Retina (tissue), 1 donor: ENCODE results near the gene CASTOR1.

ENCODE experiments used
- DNase-seq: peaks from one replicate; pipeline ENCODE4 v3.0.0-alpha.2; 2016

The CASTOR1 gene

DNA sequence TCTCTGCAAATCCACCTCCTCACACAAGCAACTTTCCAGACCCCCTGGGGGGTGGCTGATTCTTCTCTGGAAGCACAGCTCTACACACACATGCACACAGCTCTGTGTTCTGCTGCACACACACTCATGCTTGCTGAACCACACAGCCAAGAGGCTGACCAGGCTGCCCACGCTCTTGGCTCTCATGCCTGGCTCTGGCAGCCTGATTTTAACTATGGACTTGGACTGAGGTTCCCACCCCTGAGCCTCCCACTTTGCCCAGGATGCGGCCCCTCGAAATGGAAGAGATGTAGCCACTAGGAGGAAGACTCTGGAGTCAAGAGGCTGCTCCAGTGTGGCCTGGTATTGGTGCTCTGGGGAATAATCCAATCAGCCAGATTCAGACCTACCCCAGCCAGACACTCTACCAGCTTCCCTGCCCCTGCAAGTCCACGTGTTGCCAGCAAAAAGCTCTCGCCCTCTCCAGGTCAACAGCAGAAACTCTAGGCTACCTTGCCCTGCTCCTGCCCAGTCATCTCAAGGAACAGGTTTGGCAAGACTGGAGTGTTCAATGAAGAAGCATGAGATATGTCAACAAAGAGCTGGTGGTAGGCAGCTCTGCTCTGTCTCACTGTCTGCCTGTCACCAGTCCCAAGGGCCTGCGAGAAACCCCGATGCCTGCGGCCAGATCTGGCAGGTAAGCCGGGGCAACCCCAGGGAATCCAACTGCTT, 8.8 kb upstream of the CASTOR1 start:
- DNase-seq, result no peak

DNA sequence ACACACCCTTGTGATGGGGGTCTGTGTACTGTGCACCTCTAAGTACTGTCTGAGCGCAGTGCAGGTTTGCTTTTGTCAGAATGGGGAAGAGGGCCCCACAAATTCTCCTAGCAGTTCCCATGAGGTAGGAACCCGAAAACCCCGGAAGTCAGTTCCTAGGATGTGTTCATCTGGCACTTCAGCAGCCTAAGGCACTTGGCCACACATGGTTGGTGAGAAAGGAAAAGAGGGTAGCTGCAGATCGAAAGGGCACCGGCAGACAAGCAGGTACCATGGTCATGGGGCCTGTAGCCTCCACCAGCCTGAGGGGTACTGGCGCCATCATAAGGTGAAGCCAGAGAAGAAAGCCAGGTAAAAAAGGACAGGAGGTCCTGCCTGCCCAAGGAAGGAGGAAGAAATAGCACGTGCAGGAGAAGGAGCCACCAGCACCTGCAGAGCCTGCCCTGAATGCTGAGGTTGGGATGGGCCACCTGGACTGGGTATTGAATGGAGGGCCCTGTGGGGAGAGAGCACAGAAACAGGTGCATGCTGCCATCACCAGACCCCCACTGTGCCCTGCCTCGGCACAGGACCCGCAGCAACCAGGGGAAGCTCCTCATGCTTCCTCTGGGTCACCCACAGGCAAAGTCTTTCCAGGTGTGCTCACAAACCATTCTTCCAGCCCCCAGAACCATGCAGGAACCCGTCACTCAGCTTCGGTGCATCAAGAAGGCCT, 8.1 kb upstream of the CASTOR1 start:
- DNase-seq, result no peak

DNA sequence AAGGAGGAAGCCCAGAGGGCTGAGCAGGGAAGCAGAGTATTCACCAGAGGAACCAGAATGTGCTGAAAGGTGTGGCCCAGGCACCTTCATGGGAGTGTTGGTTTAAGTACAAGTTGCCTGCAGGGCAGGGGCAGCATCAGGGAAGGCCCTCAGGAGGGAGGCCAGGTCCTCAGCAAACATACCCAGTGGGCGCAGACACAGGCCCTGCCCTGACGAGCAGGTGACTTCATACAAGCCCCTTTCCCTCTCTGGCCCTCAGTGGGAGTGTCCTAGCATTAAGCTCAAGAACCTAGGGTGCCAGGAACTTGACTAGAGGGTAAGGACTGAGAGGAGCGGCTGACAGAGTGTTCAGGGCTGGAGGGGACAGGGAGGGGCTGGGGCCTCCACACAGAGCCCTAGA, 7.5 kb upstream of the CASTOR1 start:
- DNase-seq, result no peak

- no peak for DNase-seq
These were observed 7.0 kb upstream of the CASTOR1 start for GRCh38 chr22:30296324-30296723.

DNA sequence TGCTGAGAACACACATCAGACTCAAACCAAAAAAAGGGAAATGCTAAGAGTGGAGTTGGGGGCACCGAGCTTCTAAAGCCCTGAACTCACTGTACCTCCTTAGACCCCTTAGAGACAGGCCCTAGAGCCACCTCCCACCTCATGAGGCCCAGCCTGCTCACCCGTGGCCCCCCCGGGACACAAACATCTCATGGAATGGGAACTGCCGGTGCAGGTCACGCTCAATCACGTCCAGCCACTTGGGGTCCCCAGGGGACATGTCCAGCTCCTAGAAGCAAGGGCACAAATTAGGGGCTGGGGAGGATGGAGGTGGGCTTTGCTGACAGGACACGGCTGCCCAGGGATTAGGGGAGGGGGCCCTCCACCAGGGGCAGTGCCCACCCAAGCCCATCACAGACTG, 6.3 kb upstream of the CASTOR1 start:
- DNase-seq, result no peak

GRCh38 chr22:30294830-30295229, 5.5 kb upstream of the CASTOR1 start:
- no peak for DNase-seq

DNA sequence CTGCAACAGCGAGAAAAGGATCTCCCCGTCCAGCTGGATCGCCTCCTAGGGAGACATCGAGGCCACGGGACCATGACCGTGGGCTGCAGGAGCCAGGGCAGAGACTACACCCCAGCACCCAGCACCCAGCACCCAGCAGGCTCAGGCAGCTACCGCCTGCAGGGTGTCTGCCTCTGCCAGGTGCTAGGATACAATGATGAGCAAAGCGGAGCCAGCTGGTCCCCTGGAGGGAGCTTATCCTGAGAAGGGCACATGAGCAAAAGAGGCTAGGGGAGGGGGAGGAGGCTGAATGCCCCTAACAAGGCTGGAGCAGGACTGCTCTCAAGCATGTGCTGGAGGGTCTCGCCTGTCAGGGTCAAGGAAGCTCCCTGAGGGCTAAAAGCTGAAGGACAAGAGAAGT, 4.8 kb upstream of the CASTOR1 start:
- no peak for DNase-seq

DNA sequence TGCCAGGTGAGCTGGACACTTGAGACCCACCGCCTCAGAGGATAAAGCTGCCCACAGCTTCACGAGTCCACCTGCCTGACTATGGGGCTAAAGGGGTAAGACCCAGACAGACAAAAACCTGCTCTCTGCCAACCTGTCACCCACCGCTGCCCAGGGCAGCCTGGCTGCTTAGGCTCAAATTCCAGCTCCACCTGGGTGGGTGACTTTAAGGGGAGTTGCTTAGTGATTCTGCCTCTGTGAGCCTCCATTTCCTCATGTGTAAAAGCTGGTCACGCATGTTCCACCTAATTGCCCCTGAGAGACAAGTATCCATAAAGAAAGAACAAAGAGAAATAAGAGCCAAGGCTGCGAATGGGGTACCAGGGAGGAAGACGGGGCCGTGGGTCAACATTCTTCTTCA, 3.7 kb upstream of the CASTOR1 start:
- DNase-seq, result no peak

DNA sequence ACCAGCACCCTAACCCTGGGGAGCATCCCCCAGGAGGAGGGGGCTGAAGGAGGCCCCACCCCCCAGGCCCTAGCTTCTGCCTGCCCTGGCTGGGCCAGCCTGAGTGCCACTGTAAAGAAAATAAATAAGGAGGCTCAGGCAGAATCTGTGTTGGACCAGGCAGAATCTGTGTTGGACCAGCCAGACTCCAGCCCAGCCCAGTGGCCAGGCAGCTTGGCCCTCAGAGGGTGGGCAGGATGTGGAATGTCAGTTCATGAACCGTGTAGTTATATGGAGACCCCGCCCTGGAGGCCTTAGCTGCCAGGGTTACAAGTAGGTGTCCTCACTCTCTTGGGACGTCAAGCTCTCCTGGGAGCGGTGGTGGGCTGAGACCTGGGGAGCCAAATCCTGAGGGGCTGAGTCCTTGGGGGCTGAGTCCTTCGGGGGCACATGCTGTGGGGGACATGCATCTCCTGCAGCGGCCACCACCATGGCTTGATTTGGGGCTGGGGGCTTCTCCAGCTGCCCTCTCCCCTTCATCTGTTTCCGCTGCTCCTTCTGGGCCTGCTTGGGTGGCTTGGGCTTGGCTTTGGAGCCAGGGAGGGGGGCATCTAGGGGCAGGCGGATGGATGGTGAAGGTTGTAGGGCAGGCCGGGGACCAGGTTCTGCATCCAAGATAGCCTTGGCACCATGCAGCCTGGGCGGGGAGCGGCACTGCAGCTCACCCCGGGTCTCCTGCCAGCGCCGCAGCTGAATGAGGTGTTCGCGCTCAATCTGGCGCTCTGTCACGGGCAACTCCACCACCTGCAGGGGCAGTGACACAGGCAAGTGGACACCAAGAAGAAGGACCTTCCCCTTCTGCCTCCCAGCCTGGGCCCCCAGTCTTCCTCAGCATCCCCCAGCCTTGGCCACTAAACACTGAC, 3.0 kb upstream of the CASTOR1 start:
- DNase-seq, result no peak

- DNase-seq, result peak; percentile 24
These were observed 2.0 kb upstream of the CASTOR1 start for GRCh38 chr22:30291058-30291892.

- DNase-seq, result peak; percentile 44
These were observed 1.2 kb upstream of the CASTOR1 start for GRCh38 chr22:30290342-30291057.

GRCh38 chr22:30289980-30290313, 642 bp upstream of the CASTOR1 start:
- no peak for DNase-seq

DNA sequence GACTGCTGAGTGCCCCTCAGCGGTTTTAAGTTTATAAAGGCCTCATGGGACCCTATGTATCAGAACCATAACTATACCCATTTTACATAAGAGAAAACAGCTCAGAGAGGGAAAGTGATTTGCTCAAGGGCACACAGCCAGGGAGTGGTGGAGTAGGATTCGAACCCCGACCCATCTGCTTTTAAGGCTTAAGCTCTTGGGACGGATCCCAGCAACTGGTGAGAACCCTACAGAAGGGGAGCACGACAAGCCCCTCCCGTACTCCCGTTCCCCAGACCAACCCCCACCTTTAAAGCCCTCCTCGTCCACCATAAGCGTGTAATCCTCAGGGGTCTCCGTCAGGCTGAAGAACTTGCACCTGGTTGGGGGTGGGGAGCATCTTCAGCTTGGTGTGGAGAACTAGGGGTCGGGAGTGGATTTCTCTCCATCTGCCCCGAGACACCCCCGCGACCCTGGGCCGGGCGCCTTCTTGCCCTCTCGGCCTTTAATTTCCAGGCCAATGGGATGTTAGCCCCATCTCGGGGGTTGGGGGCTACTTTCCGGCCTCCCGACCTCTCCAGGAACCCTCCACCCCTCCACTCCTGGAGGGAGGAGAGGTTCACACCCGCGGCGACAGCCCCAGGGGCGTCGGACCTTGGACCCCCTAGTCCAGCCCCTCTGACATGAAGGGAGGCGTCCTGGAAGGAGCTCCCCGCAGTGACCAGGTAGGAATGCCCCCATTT, 725 bp downstream of the CASTOR1 start:
- DNase-seq, result no peak

DNA sequence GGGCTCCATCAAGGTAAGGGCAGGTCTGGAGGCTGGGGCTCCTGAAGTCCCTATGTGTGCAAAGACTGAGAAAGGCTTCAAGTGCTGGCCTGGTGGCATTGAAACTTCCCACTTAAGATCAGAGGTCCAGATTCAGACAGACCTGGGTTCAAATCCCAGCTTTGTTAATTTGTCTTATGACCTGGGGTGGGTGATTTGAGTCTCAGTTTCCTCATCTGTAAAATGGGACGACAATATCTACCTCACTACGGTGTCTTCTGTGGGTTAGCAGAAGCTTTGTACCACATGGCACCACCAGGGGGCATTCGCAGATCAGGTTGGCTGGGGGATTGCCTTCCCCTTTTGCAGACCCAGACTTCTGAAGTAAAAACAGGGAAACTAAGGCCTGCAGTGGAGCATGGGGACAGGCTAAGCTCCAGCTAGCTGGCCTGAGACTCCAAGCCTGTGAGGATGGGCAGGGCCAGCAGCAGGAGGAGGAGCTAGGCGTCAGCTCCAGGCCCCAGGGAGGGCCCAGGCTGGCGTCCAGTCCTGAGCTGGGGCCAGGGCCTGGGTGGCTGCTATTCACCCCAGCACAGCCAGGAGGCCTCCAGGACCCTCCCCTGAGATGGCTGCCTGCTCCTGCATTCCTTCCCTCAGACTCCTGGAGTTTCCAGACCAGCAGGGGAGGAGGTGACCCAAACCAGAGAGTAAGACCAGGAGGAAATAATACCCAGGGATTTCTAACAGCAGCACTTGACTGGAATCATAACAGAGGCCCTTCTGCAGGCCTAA, 1.5 kb downstream of the CASTOR1 start:
- DNase-seq, result peak; percentile 75

DNA sequence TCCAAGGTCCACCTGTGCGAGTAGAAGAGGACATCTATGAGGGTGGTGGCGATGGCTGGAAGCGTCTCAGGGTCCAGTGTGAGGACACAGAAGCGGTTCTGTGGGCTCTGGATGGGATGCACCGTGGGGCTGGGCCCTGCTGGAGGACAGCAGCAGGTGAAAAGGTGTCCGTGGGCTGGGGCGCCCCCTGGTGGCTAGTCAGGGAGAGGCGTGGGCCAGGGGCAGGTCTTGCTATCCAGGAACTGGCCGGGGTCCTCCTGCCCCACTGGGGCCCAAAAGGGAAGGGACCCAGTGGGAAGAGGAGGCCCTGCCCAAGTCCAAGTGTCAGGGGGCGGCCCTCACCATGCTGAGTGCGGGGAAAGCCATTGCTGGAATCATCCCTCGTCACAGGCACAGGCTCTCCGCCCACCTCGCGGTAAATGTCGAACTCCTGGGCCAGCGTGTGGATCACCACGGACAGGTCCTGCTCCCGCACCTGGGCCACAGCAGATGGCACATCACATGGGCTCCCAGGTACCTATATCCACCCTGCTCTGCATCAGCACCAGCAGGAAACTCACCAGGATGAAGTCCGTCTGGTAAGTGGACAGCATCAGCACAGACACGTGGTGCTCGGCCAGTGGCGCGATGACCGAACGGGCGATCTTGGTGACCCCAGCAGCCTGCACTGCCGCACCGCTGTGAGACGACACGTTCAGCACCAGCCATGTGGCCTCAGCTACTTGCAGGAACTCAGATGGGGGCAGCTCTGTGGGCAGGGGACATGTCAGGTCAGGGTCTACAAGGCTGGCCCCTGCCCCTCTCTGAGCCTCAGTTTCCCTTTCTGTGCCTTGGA, 2.3 kb downstream of the CASTOR1 start:
- DNase-seq, result peak; percentile 68

GRCh38 chr22:30286331-30286730, 3.0 kb downstream of the CASTOR1 start:
- no peak for DNase-seq

- no peak for DNase-seq
These were observed 3.5 kb downstream of the CASTOR1 start for GRCh38 chr22:30285846-30286200.

DNA sequence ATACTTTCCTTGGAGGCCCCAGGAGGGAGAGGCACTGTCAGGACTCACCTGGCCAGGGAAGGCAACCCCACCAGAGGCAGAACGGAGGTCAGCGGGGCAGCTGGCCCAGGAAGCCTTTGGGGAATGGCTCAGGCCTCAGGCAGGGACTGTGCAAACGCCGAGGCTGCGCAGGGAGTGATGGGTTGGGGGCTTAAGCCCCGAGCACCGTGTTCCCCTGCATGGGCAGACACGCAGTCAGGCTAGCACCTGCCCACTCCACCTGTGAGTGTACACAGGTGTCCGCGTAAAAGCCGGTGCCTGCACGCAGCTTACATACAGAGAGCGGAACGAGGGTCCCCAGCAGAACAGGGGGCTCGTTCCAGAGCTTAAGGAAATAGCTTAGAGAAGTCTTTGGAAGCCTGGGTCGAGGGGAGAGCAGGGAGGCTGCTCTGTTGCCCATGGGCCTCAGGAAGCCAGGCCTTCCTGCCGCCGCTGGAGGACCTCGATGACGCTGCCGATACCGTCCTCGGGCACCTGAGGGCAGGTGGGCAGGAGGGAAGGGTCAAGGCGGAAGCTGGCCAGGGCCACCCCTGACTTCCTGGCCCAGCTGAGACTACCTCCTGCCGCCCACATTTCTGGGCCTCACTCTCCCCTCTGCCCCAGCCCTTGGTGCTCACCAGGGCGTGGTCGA, 4.0 kb downstream of the CASTOR1 start:
- no peak for DNase-seq

GRCh38 chr22:30284666-30285065, 4.6 kb downstream of the CASTOR1 start:
- DNase-seq, result no peak
